GM12891 (cell line): ENCODE data around the gene LILRB3. TPM values are rescaled to one million over a fixed set of nuclear protein-coding genes. Genes with fewer than 3 reads are reported as not detected.
"Not testable (repeated sequence)": the region's sequence is repeated elsewhere in the genome, so short reads cannot be mapped to it uniquely, and the experiment has no call there.

ENCODE experiments used
- DNase-seq: peaks from one replicate; pipeline ENCODE4 v3.0.0; 2011; ENCODE audit warnings: low spot score; ENCODE audit not compliant: insufficient read length
- FAIRE-seq: peaks from 2 replicates; lab custom pipeline; 2011; peaks lifted over from hg19 to GRCh38; lab: Jason Lieb, UNC
- PAX5 ChIP-seq: IDR thresholded peaks from 2 replicates; pipeline ENCODE4 v1.6.1; 2011; ENCODE audit warnings: low read length, moderate library complexity, mild to moderate bottlenecking; ENCODE audit not compliant: insufficient read depth, severe bottlenecking
- POLR2A ChIP-seq: IDR thresholded peaks from 2 replicates; pipeline ENCODE4 v1.6.1; 2011; ENCODE audit warnings: low read depth, low read length, control low read depth
- POLR2AphosphoS5 ChIP-seq: IDR thresholded peaks from 2 replicates; pipeline ENCODE4 v1.6.1; 2011; ENCODE audit warnings: low read depth, low read length, control low read depth
- POU2F2 ChIP-seq: IDR thresholded peaks from 2 replicates; pipeline ENCODE4 v1.6.1; 2011; ENCODE audit warnings: low read depth, mild to moderate bottlenecking, control low read depth, low read length, moderate library complexity
- SPI1 ChIP-seq: IDR thresholded peaks from 2 replicates; pipeline ENCODE4 v1.6.1; 2011; ENCODE audit warnings: low read depth, low read length, control low read depth
- TAF1 ChIP-seq: IDR thresholded peaks from 2 replicates; pipeline ENCODE4 v1.6.1; 2011; ENCODE audit warnings: low read depth, low read length, control low read depth
- polyA plus RNA-seq: library from polyadenylated mRNA; unstranded; fragments of >200 nt; gene quantifications from one replicate; pipeline ENCODE4 v1.2.1, GENCODE V29; 2012; ENCODE audit warnings: low read depth, missing spikeins, inconsistent platforms; ENCODE audit not compliant: missing spikeins

LILRB3 gene
- 0.14 TPM for polyA plus RNA-seq

DNA sequence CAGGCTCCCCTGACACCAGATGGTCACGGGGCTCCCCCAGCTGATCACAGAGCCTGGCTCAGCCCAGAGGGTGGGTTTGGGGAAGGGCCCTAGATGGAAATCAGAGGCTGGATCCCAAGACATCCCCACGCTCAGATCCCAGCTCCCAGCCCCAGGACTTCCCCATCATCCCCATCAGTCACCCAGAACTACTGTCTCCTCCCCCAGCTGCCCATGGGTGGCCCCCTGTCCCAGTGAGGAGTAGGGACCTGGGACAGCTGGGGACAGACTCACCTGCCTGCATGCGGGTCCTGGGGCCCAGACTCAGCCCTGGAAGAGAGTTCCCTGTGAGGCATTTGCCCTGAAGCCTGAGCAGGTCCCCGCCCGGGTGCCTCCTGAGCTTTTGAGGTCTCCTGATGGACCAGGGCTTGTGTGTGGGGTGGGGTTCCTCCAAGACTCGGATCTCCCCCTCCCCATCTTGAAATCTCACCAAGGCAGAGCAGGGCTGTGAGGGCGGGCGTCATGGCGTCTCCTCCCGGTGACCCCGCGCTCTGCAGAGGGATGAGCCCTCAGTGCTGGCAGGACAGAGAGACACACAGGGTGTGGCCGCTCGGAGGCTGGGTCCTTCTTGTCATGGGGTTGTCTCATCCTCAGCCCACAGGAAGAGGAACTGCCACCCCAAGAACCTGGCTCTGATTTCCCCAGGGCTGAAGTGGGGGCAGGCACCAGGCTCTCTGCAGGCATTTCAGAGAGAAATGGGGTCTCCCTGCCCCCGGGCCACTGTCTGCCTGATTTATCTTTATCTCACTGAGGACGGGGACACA lies at the start of gene LILRB3:
Gene LILRB3 (minus strand): TSS at position 534 of the 803 bp plus-strand sequence. CDS start 31 bp downstream, at position 503.
- not testable (repeated sequence) for FAIRE-seq

DNA sequence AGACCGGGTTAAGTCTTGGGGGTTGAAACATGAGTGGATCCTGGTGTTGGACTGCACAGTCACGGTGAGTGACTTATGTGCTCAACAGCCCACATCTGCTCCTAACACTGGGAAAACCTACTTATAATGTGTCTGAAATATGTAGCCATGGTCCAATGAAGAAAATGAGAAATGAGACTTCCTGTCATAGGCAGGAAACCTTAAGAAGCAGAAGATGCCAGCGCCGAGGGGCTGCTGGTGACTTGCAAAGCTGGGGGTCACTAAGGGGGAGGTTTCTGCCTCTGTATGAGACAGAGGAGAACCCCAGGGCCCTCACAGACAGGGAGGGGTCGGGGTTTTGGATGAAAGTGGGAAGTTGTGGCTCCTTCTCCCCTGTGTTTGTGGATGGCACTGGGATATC lies 49.4 kb upstream of the LILRB3 start:
- not testable (repeated sequence) for DNase-seq, FAIRE-seq

More for the DNA sequence above, at the start of gene LILRB3:
- DNase-seq: not testable (repeated sequence)

DNA sequence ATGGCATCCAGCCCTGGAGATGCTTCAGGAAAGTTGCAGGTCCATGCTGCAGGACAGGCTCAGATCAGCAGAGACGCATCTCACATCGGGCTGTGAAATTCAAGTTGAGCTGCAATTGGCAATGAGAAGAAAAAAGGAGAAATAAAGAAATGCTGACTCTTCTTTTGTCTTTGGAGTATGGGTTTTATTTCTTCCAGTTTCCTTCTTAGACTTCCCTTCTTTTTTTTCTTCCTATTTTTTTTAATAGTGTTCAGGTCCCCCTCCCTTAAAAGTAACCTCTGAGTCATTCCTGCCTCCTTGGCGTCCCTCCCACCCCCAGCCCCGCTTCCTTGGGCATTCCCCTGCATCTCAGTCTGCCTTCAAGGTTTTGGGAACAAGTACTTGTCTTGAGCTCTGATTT lies 48.8 kb upstream of the LILRB3 start:
- FAIRE-seq, DNase-seq: not testable (repeated sequence)

DNA sequence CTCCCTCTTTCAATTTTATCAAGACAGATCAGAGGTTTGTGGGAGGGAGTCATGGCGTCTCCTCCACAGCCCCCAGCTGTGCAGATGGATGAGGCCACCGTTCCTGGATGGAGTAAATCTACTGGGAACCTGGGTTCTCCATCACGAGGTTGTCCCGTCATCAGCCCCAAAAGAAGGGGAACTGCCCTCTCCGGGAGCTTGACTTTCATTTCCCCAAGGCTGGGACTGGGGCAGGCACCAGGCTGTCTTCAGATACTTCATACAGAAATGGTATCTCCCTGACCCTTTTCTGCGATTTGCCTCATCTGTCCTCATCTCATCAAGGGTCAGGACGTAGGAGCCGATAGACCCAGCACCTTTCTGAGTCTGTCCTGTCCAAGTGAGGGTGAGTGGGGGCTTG lies 48.3 kb upstream of the LILRB3 start:
- DNase-seq: no peak
- TF ChIP-seq POU2F2: no peak
- no peak for TF ChIP-seq SPI1
- no peak for TF ChIP-seq POLR2AphosphoS5
- TF ChIP-seq POLR2A: no peak
- no peak for TF ChIP-seq PAX5
- TF ChIP-seq TAF1: no peak
- no peak for FAIRE-seq

DNA sequence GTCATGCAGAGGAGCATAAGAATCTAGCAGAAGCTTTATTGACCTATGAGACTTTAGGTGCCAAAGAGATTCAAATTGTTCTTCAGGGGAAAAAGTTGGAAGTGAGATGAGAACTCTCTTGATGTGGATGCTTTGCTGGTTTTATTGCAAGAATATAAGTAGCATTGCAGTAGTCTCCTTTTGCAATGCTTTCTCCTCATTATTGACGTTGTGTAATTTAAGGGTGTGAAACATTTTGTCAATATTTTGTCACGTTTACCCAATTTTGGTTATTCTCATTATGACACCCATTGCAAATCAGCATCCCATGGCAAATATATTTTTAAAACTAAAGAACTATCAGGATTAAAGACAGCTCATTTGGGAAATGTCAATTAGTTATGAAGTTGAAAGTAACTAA lies 46.1 kb upstream of the LILRB3 start:
- no peak for TF ChIP-seq SPI1
- no peak for TF ChIP-seq POU2F2
- no peak for TF ChIP-seq POLR2AphosphoS5
- TF ChIP-seq PAX5: no peak
- TF ChIP-seq POLR2A: no peak
- TF ChIP-seq TAF1: no peak
- no peak for DNase-seq
- no peak for FAIRE-seq

DNA sequence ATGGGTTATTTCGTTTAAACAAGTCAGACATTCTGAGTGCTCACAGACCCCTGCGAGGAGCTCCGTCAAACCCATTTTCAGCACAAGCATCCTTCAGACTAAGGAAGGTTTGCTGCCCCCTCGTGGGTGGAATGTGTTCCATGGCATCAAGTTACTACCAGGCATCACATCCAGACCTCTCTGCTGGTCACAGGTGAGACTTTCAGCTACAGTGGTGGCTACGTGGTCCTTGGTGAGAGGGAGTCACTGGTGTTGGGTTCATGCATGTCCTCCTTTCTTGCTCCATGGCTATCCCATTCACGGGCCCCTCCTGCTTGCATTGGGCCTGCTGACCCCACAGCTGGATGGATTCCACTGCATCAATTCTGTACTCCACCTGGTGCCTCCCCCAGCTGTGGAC lies 43.3 kb upstream of the LILRB3 start:
- FAIRE-seq (peak; percentile 82), DNase-seq (no peak)
- TF ChIP-seq POLR2A: no peak
- no peak for TF ChIP-seq POU2F2
- TF ChIP-seq TAF1: no peak
- no peak for TF ChIP-seq PAX5
- TF ChIP-seq SPI1: no peak
- no peak for TF ChIP-seq POLR2AphosphoS5

DNA sequence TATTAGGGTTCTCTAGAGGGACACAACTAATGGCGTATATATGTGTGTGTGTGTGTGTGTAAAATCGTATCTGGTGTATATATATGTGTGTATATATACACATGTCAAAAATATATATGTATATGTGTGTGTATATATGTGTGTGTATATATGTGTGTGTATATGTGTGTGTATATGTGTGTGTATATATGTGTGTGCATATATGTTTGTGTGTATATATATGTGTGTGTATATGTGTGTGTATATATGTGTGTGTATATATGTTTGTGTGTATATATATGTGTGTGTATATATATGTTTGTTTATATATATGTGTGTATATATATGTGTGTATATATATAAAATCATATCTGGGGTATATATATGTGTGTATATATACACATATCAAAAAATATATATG lies 39.7 kb upstream of the LILRB3 start:
- FAIRE-seq (no peak), DNase-seq (no peak)
- TF ChIP-seq TAF1 (no peak), POU2F2 (no peak), POLR2A (no peak), POLR2AphosphoS5 (no peak), SPI1 (no peak), PAX5 (no peak)

DNA sequence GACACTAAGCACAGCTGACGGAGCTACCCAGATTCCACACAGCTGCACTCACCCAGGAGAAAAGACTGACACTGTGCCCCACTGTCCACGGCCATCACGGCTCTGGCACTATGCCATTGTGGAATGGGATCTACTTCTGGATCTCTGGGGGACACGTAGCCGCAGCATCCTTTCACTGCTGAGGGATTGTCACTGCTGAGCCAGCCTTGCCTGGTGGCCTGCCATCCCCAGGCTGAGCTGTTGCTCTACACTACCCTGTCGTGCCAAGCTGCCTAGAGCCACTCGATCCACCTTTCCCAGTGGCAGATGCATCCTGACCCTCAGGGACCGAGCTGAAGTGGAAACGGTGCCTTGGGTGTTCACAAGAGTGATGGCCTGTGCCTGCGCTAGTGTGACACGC lies 39.3 kb upstream of the LILRB3 start:
- TF ChIP-seq POLR2A: no peak
- no peak for DNase-seq
- no peak for FAIRE-seq

DNA sequence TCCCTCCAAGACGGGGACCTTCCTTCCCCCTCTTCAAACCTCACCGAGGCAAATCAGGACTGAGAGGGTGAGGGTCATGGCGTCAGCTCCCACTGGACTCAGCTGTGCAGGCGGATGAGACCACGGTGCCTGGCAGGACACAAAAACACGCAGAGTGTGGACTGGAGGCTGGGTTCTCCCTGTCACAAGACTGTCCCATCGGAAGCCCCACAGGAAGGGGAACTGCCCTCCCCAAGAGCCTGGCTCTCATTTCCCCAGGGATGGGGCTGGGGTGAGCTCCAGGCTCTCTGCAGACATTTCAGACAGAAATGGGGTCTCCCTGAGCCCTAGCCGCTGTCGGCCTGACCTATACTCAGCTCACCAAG lies 34.3 kb upstream of the LILRB3 start, which contains the start of gene LILRB5:
Gene LILRB5 (minus strand): TSS at position 158 of the 365 bp plus-strand sequence. CDS start 80 bp downstream, at position 78.
- DNase-seq (no peak), FAIRE-seq (no peak)
- TF ChIP-seq PAX5: no peak
- no peak for TF ChIP-seq SPI1
- no peak for TF ChIP-seq POLR2A
- TF ChIP-seq TAF1: no peak
- TF ChIP-seq POU2F2: no peak
- TF ChIP-seq POLR2AphosphoS5: no peak

DNA sequence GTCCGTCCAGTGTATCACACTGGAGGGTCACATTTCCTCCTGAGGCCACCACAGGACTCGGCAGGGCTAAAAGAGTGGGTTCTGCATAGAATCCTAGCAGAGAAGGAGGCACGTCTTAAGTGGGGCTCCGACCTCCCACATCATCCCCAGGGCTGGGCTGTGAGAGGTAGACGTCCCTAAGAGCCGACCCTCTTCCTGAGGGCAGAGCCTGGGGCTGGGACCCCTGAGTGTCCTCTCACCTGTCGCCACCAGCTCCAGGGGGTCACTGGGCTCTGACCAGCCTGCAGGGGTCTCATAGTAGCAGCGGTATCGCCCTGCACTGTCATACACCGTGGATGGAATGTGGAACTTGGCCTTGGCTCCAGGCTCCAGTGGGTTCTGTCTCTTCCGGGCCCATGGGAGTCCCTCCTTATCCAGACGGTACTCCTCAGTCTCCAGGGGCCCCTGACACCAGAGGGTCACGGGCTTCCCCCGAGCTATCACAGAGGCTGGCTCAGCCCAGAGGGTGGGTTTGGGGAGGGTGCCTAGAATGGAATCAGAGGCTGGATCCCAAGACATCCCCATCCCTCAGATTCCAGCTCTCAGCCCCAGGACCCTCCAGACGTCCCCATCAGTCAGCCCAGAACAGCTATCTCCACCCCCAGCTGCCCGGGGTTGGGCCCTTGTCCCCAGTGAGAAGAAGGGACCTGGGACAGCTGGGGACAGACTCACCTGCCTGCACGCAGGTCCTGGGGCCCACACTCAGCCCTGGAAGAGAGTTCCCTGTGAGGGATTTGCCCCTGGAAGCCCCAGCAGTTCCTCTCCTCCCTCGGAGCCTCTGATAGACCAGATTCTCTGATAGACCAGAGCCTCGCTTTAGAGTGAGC lies 33.7 kb upstream of the LILRB3 start:
- DNase-seq: no peak
- no peak for FAIRE-seq
- no peak for TF ChIP-seq POU2F2
- no peak for TF ChIP-seq POLR2AphosphoS5
- TF ChIP-seq PAX5: no peak
- TF ChIP-seq TAF1: no peak
- TF ChIP-seq SPI1: no peak
- TF ChIP-seq POLR2A: no peak

DNA sequence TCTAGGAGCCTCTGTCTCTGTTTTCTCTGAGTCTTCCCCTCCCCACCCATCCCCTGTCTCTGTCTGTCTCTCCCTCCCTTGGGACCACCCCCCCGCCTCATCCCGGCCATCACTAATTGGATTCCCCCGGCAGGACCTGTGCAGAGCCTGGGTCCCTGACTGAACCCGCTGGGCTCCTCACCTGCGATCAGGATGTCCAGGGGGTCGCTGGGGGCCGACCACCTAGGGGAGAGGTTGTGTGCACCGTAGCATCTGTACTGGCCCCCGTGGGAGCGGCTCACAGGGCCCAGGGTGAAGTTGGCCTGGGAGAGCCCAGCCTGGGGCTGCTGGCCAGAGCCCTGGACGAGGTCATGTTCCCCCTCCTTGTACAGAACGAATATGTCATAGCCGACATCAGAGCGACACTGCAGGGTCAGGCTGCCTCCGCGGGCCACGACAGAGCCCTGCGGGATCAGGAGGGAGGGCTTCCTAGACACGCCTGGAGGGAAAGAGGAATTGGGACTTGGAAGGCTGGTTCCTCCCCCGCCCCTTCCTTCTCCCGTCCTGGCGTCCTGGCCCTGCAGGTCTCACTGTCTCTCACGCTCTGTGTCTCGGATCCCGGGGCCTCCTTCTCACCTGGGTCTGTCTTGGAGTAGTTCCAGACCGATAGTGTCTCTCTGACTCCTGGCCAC lies 32.4 kb upstream of the LILRB3 start:
- FAIRE-seq (no peak), DNase-seq (no peak)
- TF ChIP-seq POLR2AphosphoS5 (no peak), TAF1 (no peak), POU2F2 (no peak), SPI1 (no peak)
